HG02571 (cell line): ENCODE data around the gene SPATA31A3.
"Not testable (repeated sequence)": the region's sequence is repeated elsewhere in the genome, so short reads cannot be mapped to it uniquely, and the experiment has no call there.

Experiments
- ATAC-seq: cut with Tn5 transposase; IDR thresholded peaks from one replicate; pipeline ENCODE4 v1.9.1; 2021; ENCODE audit warnings: mild to moderate bottlenecking, moderate library complexity; ENCODE audit not compliant: unreplicated experiment

Gene SPATA31A3

GRCh38 chr9:66992450-66992849 lies at the start of gene SPATA31A3:
Gene SPATA31A3, minus strand, starts transcription at chr9:66992550. Its CDS starts 29 bp downstream, at chr9:66992521.
- ATAC-seq = not testable (repeated sequence)

DNA sequence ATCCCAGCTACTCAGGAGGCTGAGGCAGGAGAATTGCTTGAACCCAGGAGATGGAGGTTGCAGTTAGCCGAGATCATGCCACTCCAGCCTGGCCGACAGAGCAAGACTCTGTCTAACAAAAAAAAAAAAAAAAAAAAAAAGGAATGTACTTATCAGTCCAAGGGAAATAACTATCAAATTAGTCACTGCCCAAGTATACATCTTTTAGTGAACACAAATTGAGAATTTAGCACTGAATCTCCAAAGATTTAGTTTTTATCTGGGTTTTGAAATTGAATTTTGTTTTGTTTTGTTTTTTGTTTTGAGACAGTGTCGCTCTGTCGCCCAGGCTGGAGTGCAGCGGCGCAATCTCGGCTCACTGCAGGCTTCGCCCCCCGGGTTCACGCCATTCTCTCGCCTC lies 39.8 kb downstream of the SPATA31A3 start:
- not testable (repeated sequence) for ATAC-seq

DNA sequence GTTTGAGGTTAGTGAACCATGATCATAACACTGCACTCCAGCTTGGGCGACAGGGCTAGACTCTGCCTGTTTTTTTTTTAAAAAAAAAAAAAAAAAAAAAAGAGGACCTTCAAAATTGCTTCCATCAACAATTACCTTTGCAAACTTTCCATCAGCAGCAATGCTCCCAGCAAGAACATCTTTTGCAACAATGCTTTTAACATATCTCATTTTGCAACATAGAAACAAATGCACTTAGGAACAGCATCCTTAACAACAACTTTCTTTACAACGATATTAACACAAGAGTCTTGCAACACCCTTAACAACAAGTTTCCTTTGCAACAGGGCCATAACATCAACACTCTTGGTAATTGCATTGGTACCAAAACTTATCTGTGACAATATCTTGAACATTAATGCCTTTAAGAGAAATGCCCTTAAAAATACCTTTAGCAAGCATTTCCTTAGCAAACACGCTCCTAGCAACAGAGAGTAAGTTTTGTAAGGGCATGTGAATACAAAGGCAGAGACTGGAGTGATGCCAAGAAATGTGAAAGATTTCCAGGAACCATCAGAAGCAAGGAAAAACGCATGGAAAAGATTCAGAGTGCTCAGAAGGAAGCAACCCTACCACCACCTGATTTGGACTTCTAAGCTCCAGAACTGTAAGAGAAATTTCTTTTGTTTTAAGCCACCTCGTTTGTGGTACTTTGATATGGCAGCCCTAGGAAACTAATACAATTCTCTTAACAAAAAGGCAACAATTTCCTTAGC lies 49.8 kb downstream of the SPATA31A3 start:
- ATAC-seq = not testable (repeated sequence)

DNA sequence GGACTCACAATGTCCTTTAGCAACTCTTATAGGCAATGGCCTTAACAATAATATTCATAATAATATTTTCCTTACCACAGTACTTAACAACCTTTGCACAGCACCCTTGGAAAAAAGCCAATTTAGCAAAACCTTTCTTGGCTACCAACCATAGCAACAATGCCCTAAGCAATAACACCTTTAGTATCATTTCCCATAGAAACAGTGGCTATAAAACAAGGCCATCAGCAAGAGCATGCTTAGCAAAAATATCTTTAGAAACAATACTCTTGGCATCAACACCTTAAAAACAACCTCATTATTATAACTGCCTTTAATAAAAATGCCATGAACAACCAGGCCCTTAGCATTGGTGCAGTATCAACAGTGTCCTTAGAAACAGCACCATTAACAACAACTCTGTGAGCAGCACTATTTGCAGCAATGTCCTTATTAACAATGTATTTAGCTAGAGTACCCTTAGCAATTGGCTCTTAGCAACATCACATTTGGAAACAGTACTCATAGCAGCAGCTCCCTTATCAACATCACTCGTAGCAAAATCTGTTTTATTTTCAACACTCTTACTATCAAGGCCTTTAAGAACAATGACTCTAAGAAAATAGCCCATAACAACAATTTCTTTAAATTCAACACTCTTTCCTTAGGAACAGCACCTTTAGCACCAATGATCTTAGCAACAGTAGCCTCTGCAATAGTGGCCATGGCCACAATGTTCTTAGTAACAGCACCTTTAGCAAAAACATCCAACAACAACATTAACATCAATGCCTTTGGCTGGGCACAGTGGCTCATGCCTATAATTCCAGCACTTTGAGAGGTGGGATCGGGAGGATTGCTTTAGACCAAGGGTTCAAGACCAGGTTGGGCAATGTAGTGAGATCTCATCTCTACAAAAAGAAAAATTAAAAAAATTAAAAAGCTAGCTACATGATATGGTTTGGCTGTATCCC lies 52.2 kb downstream of the SPATA31A3 start:
- not testable (repeated sequence) for ATAC-seq

DNA sequence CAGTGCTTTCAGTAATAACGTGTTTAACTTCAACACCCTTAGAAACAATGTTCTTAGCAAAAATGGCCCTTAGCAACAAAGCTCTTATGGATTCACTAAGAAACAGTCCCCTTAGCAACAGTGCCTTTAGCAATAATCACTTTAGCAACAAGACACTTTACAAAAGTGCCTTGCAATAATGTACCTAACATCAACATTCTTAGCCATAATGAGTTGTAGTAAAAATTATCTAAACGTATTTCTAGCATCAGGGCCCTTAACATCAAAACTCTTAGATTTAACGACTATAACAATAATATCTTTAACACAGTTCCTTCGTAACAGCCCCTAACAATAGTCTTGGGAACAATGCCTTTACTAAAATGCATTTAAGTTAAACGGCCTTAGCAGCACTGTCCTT lies 54.0 kb downstream of the SPATA31A3 start:
- ATAC-seq = not testable (repeated sequence)

GRCh38 chr9:66937662-66938061 lies 54.7 kb downstream of the SPATA31A3 start:
- ATAC-seq = not testable (repeated sequence)
